Stomach (tissue), 9 donors: Measurements from ENCODE around the gene ZNF888. TPM values are rescaled to one million over a fixed set of nuclear protein-coding genes. Genes with fewer than 3 reads are reported as not detected.
"Not testable (repeated sequence)": the region's sequence is repeated elsewhere in the genome, so short reads cannot be mapped to it uniquely, and the experiment has no call there.

Experiments used
- DNase-seq, 2 donors: peaks; one replicate each; pipeline versions ENCODE4 v3.0.0 to v3.0.0-alpha.2; 2013 to 2019
- H3K27ac ChIP-seq, 5 donors: fragments of 200-600 bp in 4 of 5; sonication (generic) in 4 of 5; one replicate each; pipeline ENCODE4 v1.5.1; 2013 to 2019; ENCODE audit warnings: mild to moderate bottlenecking in 1 of 5, moderate library complexity in 1 of 5
- H3K27me3 ChIP-seq, 3 donors: fragments of 200-600 bp; sonication (generic); one replicate each; pipeline ENCODE4 v1.5.1; 2017 to 2019; ENCODE audit warnings: mixed run types in 1 of 3
- H3K36me3 ChIP-seq, 4 donors: fragments of 200-600 bp; sonication (generic); 1 replicate in 3 of 4; 2 replicates in 1 of 4; pipeline ENCODE4 v1.5.1; 2016 to 2019
- H3K4me1 ChIP-seq, 4 donors: fragments of 200-600 bp; sonication (generic); one replicate each; pipeline ENCODE4 v1.5.1; 2016 to 2019
- H3K4me3 ChIP-seq, 4 donors: fragments of 200-600 bp; sonication (generic) in 3 of 4; one replicate each; pipeline ENCODE4 v1.5.1; 2016 to 2019; ENCODE audit warnings: mild to moderate bottlenecking in 1 of 4
- H3K9me3 ChIP-seq, 4 donors: fragments of 200-600 bp; sonication (generic); one replicate each; pipeline ENCODE4 v1.5.1; 2016 to 2019
- EP300 ChIP-seq: sonication (generic); formaldehyde crosslinking; IDR thresholded peaks from one replicate; pipeline ENCODE4 v1.6.1; 2017; ENCODE audit warnings: antibody characterized with exemption
- POLR2A ChIP-seq, 4 donors: fragments of 450-650 bp; IDR thresholded peaks; one replicate each; pipeline ENCODE4 v1.6.1; 2016; ENCODE audit warnings: antibody characterized with exemption in 4 of 4, control low read depth in 2 of 4, mild to moderate bottlenecking in 1 of 4, moderate library complexity in 1 of 4
- POLR2AphosphoS5 ChIP-seq, 3 donors: sonication (generic); formaldehyde crosslinking; IDR thresholded peaks; one replicate each; pipeline ENCODE4 v1.6.1; 2016; ENCODE audit warnings: antibody characterized with exemption in 3 of 3
- WGBS, 5 donors: extraction: QIAGEN DNeasy Blood & Tissue Kit in 3 of 5; methylation state at CpG; one replicate each; pipeline versions ENCODE4 v1.1.5 to v1.1.7; 2013 to 2018; 5-methylcytosine and 5-hydroxymethylcytosine counted together
- intact Hi-C: fragments of 100-400 bp; cut with DNase I; formaldehyde crosslinking; loops from one replicate; pipeline ENCODE4 v1.15.1; 2023; ENCODE audit warnings: low total_unique reads
- polyA plus RNA-seq, 3 donors: library from polyadenylated mRNA; stranded (reverse); fragments of 200-250 nt; gene quantifications; one replicate each; pipeline ENCODE4 v1.2.3, GENCODE V29; 2013
- total RNA-seq, 5 donors: library from RNA; depleted of rRNA; stranded (reverse); fragments of >200 nt; gene quantifications; one replicate each; pipeline versions ENCODE4 v1.1.0 to v1.2.3, GENCODE V29; 2014 to 2016
- TF ChIP-seq, protein P1 (sequence below), 7 experiments: fragments of 450-650 bp in 4 of 7; fragments of 200-600 bp in 3 of 7; sonication (generic) in 3 of 7; IDR thresholded peaks; one replicate each; pipeline ENCODE4 v1.5.1; 2016 to 2019; ENCODE audit warnings: antibody characterized with exemption in 7 of 7, control low read depth in 2 of 7, mild to moderate bottlenecking in 1 of 7
- donor health status: healthy with polysubstance abuse.
- donor health status: Bipolar disorder and iron deficiency.
- donor health status: healthy.

The ZNF888 gene
- total and polyA plus RNA-seq, 8 donors = 0.29 to 13.4 (median 6.6) TPM

DNA sequence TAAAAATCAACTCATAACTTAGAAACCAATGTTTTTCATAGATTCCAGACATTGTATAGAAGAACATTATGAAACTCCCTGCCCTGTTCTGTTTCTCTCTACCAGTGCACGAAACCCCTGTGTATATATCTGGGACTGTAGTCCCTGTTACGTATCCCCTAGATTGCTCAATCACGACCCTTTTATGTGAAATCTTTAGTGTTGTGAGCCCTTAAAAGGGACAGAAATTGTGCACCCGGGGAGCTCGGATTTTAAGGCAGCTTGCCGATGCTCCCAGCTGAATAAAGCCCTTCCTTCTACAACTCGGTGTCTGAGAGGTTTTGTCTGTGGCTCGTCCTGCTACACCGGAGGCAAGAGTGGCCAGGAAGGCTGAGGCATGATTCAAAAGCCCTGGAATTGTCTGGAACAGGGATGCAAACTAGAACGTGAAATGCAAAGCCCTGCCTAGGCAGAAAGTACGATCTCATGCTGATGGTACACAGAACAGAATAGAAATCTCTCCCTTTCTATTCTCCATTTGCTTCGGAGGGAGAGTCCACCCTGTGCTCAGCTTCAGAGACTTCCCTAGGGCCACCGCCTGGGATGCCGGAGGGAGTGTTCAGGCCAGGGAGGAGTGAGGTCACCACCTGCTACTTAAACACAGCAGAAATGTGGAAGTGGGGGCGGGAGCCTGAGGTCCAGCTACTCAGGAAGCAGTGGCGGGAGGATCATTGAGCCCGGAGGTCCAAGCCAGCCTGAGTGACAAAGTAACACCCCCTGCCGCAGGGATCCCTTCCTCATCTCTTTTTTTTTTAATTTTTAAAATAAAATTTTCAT lies 758 bp upstream of the ZNF888 start:
- peak in 2 of 4 donors; percentile 3 to 13 for TF ChIP-seq POLR2A (IDR thresholded peaks at IDR 0.05)
- TF ChIP-seq POLR2AphosphoS5 (IDR thresholded peaks at IDR 0.05) = no peak
- TF ChIP-seq EP300 = no peak
- TF ChIP-seq, protein P1, sequence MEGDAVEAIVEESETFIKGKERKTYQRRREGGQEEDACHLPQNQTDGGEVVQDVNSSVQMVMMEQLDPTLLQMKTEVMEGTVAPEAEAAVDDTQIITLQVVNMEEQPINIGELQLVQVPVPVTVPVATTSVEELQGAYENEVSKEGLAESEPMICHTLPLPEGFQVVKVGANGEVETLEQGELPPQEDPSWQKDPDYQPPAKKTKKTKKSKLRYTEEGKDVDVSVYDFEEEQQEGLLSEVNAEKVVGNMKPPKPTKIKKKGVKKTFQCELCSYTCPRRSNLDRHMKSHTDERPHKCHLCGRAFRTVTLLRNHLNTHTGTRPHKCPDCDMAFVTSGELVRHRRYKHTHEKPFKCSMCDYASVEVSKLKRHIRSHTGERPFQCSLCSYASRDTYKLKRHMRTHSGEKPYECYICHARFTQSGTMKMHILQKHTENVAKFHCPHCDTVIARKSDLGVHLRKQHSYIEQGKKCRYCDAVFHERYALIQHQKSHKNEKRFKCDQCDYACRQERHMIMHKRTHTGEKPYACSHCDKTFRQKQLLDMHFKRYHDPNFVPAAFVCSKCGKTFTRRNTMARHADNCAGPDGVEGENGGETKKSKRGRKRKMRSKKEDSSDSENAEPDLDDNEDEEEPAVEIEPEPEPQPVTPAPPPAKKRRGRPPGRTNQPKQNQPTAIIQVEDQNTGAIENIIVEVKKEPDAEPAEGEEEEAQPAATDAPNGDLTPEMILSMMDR (IDR thresholded peaks at IDR 0.05) = peak in 1 of 7 experiments; percentile 5

DNA sequence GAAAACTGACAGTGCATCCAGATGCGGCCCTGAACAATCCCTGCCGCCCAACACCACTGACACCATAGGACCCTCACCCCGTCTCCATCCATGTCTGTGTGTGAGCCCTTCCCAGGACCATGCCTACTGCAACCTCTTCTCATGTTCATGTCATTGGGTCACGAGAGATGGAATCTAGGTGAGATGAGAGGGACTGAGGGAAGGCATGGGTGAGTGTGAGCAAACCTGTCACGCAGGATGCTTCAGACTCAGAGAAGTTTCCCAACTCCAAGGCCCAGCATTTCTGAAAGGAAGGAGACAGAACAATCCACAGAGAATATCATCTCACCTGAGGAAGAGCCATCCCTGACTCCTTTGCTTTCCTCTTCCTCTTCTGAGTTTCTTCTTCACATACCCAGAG lies 5.7 kb downstream of the ZNF888 start:
- peaks cover under 1 to 14% (median 10%) of the 10 kb centered on the region in 4 donors for H3K4me1 ChIP-seq
- no peak for TF ChIP-seq EP300
- TF ChIP-seq, protein P1 (IDR thresholded peaks at IDR 0.05) = no peak
- no peak for TF ChIP-seq POLR2A (IDR thresholded peaks at IDR 0.05)
- no peak for TF ChIP-seq POLR2AphosphoS5 (IDR thresholded peaks at IDR 0.05)
- no peaks in the 10 kb centered on the region for H3K27me3 ChIP-seq
- no peak for DNase-seq
- peaks cover 5 to 59% (median 55%) of the 10 kb centered on the region in 4 donors for H3K36me3 ChIP-seq
- no peak overlapping the region for H3K27ac ChIP-seq
- no peaks in the 10 kb centered on the region for H3K9me3 ChIP-seq
- intact Hi-C loops = no loop called here
- no peak overlapping the region for H3K4me3 ChIP-seq
- WGBS, 5 donors = 94 to 97% (median 96%) methylated on average over 5 of the region's 5 CpGs

More for the DNA sequence above, 758 bp upstream of the ZNF888 start:
- no peaks in the 10 kb centered on the region for H3K9me3 ChIP-seq
- no peaks in the 10 kb centered on the region for H3K27me3 ChIP-seq
- WGBS, 5 donors = 20 to 43% (median 30%) methylated on average over 18 of the region's 18 CpGs
- H3K27ac ChIP-seq = peak overlapping the region; percentile 85 to 96 (median 93)
- peak overlapping the region; percentile 54 to 74 (median 64) for H3K4me3 ChIP-seq
- H3K4me1 ChIP-seq = peaks cover 13 to 33% (median 27%) of the 10 kb centered on the region in 4 donors
- H3K36me3 ChIP-seq = peaks cover 12 to 27% (median 21%) of the 10 kb centered on the region in 4 donors
- peak; percentile 66 to 83 for DNase-seq
- intact Hi-C loops = no loop called here

DNA sequence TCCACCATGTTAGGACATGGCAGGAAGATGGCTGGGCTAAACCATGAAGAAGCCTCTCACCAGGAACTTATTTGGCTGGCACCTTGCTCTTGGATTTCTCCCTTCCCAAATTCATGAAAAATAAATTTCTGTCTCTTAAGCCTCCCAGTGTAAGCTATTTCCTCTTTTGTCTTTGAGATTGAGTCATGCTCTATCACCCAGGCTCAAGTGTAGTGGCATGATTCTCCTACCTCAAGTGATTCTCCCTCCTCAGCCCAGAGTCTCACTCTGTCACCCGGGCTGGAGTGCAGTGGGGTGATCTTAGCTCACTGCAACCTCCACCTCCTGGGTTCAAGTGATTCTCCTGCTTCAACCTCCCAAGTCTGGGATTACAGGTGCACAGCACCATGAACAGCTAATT lies 12.6 kb downstream of the ZNF888 start:
- Histone ChIP-seq H3K27me3 (no peaks in the 10 kb centered on the region), H3K4me3 (no peak overlapping the region), H3K4me1 (no peaks in the 10 kb centered on the region), H3K27ac (no peak overlapping the region), H3K36me3 (peaks cover 23 to 100% (median 96%) of the 10 kb centered on the region in 4 donors), H3K9me3 (peaks cover 0 to 40% (median 7%) of the 10 kb centered on the region in 4 donors)
- DNase-seq = no peak
- 89 to 100% (median 94%) methylated on average over 1 of the region's 1 CpG for WGBS, 5 donors
- TF ChIP-seq POLR2AphosphoS5 (IDR thresholded peaks at IDR 0.05) (no peak), EP300 (no peak), POLR2A (IDR thresholded peaks at IDR 0.05) (no peak)
- TF ChIP-seq, protein P1 (IDR thresholded peaks at IDR 0.05) = no peak
- intact Hi-C loops = no loop called here

DNA sequence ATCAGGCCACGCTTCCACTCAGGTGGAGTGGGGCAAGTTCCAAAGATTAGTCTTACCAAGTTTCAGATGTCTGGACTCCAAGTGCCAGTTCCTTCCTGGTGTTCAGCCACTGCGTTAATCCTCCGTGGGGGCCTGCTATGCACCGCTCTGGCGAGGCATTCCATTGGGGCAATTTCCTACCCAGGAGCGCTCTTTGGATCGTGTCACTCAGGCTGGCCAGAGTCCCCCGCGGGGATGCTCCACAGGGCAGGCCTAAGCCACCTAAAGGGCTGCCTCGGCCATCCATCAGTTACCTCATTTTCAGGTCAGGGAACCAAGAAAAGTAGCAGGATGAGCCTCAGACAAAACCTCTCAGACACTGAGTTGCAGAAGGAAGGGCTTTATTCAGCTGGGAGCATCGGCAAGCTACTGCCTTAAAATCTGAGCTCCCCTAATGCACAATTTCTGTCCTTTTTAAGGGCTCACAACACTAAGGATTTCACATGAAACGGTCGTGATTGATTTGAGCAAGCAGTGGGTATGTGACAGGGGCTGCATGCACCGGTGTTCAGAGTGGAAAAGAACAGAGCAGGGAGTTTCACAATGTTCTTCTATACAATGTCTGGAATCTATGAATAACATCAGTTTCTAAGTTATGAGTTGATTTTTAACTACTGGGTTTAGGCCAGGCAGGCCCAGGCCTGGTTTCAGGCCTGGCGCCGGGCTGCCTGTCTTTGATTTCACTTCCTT lies 19.0 kb downstream of the ZNF888 start:
- H3K9me3 ChIP-seq = peaks cover 0 to 29% (median 7%) of the 10 kb centered on the region in 4 donors
- H3K4me1 ChIP-seq, H3K27ac ChIP-seq, DNase-seq, H3K4me3 ChIP-seq, intact Hi-C loops, H3K27me3 ChIP-seq: not testable (repeated sequence)
- 77 to 95% (median 90%) methylated on average over 16 of the region's 16 CpGs for WGBS, 5 donors
- H3K36me3 ChIP-seq = peaks cover 10 to 44% (median 34%) of the 10 kb centered on the region in 4 donors
